ENCODE results near the gene PAWR.

The PAWR gene, protein sequence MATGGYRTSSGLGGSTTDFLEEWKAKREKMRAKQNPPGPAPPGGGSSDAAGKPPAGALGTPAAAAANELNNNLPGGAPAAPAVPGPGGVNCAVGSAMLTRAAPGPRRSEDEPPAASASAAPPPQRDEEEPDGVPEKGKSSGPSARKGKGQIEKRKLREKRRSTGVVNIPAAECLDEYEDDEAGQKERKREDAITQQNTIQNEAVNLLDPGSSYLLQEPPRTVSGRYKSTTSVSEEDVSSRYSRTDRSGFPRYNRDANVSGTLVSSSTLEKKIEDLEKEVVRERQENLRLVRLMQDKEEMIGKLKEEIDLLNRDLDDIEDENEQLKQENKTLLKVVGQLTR

GRCh38 chr12:79690638-79691510, at the start of gene PAWR:
Gene PAWR (minus strand): TSS chr12:79690964. CDS start chr12:79690244, 720 bp downstream.
- peak; percentile 61 to 68 for DNase-seq

DNA sequence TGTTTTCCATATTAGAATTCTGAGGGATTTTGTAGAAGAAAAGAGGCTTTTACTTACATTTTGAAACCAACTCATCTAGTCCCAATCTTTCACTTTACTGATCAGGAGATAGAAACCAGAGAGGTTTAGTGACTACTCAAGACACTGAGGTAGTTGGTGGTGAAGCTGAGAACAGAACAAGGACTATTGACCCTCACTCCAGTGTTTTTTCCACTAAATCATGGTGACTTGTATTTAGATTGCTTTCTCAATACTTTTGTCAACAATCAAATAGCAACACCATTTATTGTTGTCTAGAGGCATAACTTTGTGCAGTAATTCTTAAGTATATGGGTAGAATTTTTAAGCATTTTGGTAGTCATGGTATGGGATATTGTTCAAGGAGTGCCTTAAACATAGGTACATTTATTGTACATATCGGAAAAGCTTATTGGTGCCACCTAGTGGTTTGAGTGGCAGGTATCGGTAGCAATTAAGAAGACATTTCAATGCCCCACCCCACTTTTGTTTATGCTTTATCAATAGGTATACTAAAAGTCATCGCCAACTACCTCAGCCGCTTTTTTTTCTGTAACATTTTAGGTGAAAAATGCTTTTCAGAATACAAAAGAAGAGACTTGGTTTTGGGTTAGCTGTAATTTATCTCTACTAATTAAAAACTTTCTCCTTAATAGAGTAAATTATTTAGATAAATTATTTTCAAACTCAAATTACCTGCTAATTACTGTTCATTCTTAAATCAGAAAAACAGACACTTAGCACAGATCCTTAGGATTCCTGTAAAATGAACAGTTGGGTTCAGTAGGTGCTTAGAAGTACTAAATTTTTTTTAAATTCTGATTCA, 47.3 kb upstream of the PAWR start:
- peak; percentile 45 to 67 for DNase-seq

GRCh38 chr12:79732638-79733037, 41.9 kb upstream of the PAWR start:
- DNase-seq = peak in 1 of 2 experiments; percentile 4

DNA sequence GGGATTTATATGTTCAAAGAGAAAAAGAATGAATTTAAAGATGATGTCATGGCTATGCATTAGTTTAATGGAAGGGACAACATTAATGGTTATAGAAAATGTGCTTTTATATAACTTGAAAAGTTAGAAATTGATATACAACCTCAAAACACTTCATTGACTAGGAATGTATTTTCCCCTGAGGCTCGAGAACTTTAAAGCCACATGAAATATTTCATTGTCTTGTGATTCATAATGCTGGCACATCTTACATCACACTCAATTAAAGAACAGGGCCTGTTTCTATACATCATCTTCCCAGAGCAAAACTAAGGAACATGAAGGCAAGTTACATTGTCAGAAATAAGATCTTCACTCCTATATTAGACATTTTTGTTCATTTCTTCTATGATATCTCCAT, 35.2 kb upstream of the PAWR start:
- no peak for DNase-seq

GRCh38 chr12:79717006-79717405, 26.2 kb upstream of the PAWR start:
- DNase-seq = no peak

- DNase-seq = no peak
These were observed 24.5 kb upstream of the PAWR start for GRCh38 chr12:79715308-79715707.

DNA sequence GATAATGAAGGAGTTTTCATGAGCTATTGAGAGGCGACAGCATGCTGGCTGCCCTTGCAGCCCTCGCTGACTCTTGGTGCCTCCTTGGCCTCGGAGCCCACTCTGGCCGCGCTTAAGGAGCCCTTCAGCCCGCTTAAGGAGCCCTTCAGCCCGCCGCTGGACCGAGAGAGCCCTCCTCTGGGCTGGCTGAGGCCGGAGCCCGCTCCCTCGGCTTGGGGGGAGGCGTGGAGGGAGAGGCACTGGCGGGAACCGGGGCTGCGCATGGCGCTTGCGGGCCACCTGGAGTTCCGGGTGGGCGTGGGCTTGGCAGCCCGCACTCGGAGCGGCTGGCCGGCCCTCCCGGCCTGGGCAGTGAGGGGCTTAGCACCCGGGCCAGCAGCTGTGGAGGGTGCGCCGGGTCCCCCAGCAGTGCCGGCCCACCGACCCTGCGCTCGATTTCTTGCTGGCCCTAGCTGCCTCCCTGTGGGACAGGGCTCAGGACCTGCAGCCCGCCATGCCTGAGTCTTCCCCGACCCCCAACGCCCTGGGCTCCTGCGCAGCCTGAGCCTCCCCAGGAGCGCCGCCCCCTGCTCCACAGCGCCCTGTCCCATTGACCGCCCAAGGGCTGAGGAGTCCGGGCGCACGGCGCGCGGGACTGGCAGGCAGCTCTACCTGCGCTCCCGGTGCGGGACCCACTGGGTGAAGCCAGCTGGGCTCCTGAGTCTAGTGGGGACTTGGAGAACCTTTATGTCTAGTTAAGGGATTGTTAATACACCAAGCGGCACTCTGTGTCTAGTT, 20.1 kb upstream of the PAWR start:
- no peak for DNase-seq

- DNase-seq = no peak
These were observed 17.1 kb upstream of the PAWR start for GRCh38 chr12:79707830-79708229.

GRCh38 chr12:79706676-79707075, 15.9 kb upstream of the PAWR start:
- DNase-seq = no peak

DNA sequence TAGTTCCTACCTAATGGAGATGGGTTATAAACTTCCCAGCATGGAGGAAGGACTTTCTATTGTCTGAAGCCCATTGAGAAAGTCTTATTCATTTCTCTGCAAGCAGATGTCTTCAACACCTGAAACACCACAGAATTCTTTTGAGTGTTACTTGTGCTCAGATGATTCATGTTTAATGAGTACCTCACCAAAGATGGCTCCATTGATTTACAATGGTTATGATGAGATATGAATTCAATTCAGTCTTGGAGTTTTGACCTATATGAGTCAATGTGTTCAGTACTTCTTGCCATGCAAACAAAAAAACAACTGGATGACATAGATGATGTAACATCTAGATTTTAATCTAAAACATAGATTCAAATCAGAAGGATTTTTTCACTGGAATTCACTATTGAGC, 15.4 kb upstream of the PAWR start:
- DNase-seq = no peak

DNA sequence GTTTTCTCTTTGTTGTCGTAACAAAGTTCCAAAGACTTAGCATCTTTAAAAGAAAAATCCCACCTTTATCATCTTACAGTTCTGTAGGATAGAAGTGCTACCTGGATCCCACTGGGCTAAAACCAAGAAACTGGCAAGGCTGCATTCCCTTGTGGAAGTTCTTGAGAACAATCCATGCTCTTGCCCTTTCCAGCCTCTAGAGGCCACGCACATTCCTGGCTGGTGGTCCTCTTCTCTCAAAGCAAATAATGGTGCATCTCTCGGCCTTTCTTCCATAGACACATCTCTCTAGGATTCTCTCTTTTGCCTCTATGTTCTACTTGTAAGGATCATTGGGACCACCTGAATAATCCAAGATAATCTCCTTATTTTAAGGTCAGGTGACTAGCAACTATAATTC, 8.2 kb upstream of the PAWR start:
- no peak for DNase-seq

- no peak for DNase-seq
These were observed 5.7 kb upstream of the PAWR start for GRCh38 chr12:79696416-79696815.

- DNase-seq = no peak
These were observed 2.3 kb upstream of the PAWR start for GRCh38 chr12:79692860-79693577.

GRCh38 chr12:79691511-79692248, 916 bp upstream of the PAWR start:
- DNase-seq = peak in 1 of 2 experiments; percentile 31

- DNase-seq = no peak
These were observed 574 bp downstream of the PAWR start for GRCh38 chr12:79690142-79690637.

GRCh38 chr12:79689477-79690141, 1.2 kb downstream of the PAWR start:
- DNase-seq = peak; percentile 69 to 73

DNA sequence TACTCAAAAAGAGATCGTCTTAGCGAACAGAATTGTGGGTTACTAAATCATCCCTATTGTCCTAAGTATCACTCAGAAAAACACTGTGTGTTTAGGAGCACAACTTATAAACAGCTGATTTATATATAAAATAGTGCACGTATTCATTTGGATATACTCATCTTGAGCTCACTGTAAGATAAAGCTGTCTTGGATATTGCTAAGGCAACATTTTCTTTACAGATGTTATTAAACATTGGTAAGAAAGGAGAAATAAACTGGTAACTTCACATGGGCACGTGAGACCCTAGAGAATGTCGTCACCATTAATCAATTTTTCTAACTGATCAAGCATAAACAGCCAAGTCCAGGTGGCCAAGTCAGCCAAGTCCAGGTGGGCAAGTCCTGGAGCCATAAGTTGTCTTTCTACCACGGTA, 1.7 kb downstream of the PAWR start:
- DNase-seq = peak in 1 of 2 experiments; percentile 65

GRCh38 chr12:79688376-79689060, 2.2 kb downstream of the PAWR start:
- peak; percentile 23 to 39 for DNase-seq

DNA sequence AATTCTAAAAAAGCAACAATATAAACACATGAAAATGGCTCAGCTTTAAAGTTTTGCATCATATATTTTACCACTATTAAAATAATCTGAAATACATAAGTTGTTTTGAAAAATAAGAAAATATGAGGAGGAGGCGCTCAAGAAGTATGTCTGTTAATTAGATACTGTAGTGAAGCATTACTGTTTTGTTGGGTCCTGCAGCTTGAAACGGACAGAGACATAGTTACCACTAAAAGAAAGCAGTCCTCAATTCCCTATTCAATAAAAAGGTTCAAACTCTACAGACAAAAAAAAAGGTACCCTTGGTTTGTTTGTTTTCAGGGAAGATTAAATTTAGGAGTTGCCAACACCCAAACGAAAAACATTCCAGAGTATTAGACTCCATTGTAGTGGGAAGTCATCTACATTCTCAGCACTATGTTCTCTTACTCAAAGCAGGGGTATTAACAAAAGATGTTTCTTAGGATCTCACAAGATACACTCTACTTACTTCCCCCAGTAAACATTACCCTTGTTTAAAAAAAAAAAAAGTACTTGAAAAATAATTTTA, 3.0 kb downstream of the PAWR start:
- peak; percentile 15 to 22 for DNase-seq
